ENCODE results near the gene GPR108. TPM values are rescaled to one million over a fixed set of nuclear protein-coding genes. Genes with fewer than 3 reads are reported as not detected.

Gene GPR108
- total and polyA plus RNA-seq, 8 donors = 51.0 to 81.7 (median 62.6) TPM

DNA sequence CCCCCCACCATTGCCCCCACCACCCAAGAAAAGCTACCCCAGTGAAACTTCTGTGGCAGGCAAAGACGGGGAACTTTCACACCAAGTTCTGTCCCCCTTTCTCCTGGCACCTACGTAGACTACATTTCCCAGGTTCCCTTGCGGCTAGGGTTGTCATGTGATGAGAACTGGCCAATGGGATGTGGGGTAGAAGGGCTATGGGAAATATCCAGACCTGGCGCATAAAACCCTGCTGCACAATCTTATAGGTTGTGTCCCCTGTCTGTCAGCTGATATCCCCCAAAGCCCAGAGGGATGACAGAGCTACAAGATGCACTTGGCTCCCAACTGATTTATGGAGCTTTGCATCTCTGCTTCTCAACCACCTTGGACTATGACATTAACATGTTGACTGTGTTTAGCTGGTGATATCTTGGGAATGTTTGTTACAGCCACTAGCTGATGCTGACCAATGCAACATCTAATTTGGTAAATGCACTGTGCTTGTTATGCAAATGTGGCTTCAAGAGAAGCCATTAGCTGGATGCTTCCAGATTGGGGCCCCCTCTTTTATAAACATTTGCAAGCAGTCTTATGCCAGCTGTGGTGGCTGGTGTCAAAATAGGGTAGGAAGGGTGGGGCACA, 23.8 kb upstream of the GPR108 start:
- no peak overlapping the region for H3K4me3 ChIP-seq
- H3K36me3 ChIP-seq = peaks cover 0 to 31% of the 10 kb centered on the region in 2 donors
- ATAC-seq (no peak), DNase-seq (peak in 1 of 4 donors; percentile 1)
- peaks cover 0 to 6% of the 10 kb centered on the region in 2 donors for H3K4me1 ChIP-seq
- H3K9me3 ChIP-seq = no peaks in the 10 kb centered on the region
- H3K27me3 ChIP-seq = peaks cover 0 to 13% of the 10 kb centered on the region in 2 donors
- H3K27ac ChIP-seq = no peak overlapping the region
- intact Hi-C loops (cut with DNase I) = no loop called here
- TF ChIP-seq, protein P1, sequence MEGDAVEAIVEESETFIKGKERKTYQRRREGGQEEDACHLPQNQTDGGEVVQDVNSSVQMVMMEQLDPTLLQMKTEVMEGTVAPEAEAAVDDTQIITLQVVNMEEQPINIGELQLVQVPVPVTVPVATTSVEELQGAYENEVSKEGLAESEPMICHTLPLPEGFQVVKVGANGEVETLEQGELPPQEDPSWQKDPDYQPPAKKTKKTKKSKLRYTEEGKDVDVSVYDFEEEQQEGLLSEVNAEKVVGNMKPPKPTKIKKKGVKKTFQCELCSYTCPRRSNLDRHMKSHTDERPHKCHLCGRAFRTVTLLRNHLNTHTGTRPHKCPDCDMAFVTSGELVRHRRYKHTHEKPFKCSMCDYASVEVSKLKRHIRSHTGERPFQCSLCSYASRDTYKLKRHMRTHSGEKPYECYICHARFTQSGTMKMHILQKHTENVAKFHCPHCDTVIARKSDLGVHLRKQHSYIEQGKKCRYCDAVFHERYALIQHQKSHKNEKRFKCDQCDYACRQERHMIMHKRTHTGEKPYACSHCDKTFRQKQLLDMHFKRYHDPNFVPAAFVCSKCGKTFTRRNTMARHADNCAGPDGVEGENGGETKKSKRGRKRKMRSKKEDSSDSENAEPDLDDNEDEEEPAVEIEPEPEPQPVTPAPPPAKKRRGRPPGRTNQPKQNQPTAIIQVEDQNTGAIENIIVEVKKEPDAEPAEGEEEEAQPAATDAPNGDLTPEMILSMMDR (IDR thresholded peaks at IDR 0.05) = no peak

DNA sequence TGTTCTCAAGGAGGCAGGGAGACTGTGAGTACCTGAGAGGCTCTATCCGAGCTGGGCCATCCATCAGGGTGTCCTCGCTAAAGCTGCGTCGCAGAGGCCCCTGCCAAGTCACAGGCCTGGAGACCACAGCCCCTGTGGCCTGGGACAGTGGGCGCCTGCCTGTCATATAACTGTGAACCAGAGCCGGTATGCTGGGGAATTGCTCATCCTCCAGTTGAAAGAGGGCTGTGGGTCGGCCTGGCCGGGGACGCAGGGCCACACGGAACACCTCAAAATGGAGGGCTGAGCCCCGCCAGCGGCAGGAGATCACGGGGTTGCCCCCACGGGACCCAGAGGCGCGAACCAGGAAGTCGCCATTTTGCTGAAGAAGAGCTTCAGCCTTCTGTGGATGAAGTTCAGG, 23.2 kb upstream of the GPR108 start:
- Histone ChIP-seq H3K4me1 (peaks cover 0 to under 1% of the 10 kb centered on the region in 2 donors), H3K4me3 (no peak overlapping the region), H3K36me3 (peaks cover 0 to 31% of the 10 kb centered on the region in 2 donors), H3K27ac (no peak overlapping the region), H3K9me3 (no peaks in the 10 kb centered on the region), H3K27me3 (peaks cover 0 to 7% of the 10 kb centered on the region in 2 donors)
- TF ChIP-seq, protein P1 (IDR thresholded peaks at IDR 0.05) = no peak
- no peak for ATAC-seq
- intact Hi-C loops (cut with DNase I) = no loop called here
- peak in 1 of 4 donors; percentile 61 for DNase-seq

DNA sequence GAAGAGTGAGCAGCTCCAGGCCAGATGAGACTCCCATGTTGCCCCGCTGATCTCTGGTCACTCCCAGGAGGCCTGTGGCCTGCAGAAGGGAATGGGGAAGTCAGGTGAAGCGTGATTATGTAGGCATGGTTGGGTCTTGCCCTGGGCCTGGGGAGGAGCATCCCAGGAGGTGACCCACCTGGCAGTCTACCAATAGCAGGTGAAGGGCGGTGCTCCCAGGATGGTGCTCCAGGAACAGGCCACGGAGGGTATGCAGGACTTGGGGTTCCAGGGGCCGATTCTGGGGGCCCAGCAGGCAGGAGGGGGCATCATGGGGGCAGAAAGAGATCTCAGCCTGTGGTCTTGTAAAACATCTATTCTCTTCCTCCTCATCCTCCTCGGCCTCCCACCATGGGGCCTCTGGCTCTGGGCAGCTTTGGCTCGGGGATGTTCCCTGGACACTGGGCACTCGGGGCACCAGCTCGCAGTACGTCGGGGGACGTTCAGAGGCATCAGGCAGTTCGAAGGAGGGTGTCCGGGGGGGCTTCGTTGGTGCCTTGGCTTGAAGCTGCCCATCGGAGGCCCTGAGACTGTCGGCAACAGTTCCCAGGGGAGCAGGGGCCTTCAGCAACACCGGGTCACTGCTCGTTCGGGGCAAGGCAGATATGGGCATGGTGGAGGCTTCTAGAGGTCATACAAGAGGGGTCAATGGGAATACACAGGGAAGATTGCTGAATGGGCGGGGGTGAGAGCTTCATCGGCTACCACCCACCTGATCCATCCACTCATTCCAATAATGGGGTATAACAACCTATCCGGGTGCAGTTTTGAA, 17.5 kb upstream of the GPR108 start:
- H3K4me3 ChIP-seq = no peak overlapping the region
- peaks cover 0 to 14% of the 10 kb centered on the region in 2 donors for H3K4me1 ChIP-seq
- ATAC-seq (no peak), DNase-seq (peak in 1 of 4 donors; percentile 63)
- no peaks in the 10 kb centered on the region for H3K27me3 ChIP-seq
- TF ChIP-seq, protein P1 (IDR thresholded peaks at IDR 0.05) = no peak
- intact Hi-C loops (cut with DNase I) = no loop called here
- H3K9me3 ChIP-seq = no peaks in the 10 kb centered on the region
- H3K27ac ChIP-seq = no peak overlapping the region
- peaks cover 0 to 65% of the 10 kb centered on the region in 2 donors for H3K36me3 ChIP-seq

DNA sequence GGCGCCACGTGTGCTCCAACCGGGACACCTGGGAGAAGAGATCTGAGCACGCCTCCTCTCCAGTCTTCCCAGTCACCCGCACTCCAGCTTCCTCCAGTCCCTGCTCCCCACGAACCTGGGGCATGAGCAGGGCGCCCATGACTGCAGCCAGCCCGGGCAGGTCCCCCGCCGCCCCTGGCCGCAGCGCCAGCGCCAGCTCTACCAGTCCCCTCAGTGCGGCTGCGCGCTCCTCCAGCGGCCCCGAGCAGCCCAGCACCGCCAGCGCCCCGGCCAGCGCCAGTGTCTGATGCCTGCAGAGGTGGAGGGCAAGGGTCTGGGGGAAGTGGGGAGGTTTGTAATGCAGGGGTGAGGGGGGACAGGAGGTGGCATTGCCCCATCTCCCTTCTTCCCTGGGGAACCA, 16.8 kb upstream of the GPR108 start:
- H3K36me3 ChIP-seq = peaks cover 0 to 68% of the 10 kb centered on the region in 2 donors
- intact Hi-C loops (cut with DNase I) = no loop called here
- no peaks in the 10 kb centered on the region for H3K9me3 ChIP-seq
- no peak for ATAC-seq
- peak in 1 of 4 donors; percentile 82 for DNase-seq
- H3K27me3 ChIP-seq = no peaks in the 10 kb centered on the region
- H3K4me3 ChIP-seq = no peak overlapping the region
- H3K4me1 ChIP-seq = peaks cover 0 to 14% of the 10 kb centered on the region in 2 donors
- H3K27ac ChIP-seq = no peak overlapping the region
- TF ChIP-seq, protein P1 (IDR thresholded peaks at IDR 0.05) = no peak

Data from left lung (tissue), 10 donors.